Measurements from ENCODE around the gene LGR6.

GRCh38 chr1:202238914-202239313 is 45.3 kb downstream of the LGR6 start:
- TF ChIP-seq TAF1 (IDR thresholded peaks at IDR 0.05; ENCODE audit: borderline replicate concordance, insufficient read depth, low read length) (no peak), POLR2AphosphoS5 (IDR thresholded peaks at IDR 0.05; ENCODE audit: low read depth, low read length) (no peak)
- TF ChIP-seq, protein P1, sequence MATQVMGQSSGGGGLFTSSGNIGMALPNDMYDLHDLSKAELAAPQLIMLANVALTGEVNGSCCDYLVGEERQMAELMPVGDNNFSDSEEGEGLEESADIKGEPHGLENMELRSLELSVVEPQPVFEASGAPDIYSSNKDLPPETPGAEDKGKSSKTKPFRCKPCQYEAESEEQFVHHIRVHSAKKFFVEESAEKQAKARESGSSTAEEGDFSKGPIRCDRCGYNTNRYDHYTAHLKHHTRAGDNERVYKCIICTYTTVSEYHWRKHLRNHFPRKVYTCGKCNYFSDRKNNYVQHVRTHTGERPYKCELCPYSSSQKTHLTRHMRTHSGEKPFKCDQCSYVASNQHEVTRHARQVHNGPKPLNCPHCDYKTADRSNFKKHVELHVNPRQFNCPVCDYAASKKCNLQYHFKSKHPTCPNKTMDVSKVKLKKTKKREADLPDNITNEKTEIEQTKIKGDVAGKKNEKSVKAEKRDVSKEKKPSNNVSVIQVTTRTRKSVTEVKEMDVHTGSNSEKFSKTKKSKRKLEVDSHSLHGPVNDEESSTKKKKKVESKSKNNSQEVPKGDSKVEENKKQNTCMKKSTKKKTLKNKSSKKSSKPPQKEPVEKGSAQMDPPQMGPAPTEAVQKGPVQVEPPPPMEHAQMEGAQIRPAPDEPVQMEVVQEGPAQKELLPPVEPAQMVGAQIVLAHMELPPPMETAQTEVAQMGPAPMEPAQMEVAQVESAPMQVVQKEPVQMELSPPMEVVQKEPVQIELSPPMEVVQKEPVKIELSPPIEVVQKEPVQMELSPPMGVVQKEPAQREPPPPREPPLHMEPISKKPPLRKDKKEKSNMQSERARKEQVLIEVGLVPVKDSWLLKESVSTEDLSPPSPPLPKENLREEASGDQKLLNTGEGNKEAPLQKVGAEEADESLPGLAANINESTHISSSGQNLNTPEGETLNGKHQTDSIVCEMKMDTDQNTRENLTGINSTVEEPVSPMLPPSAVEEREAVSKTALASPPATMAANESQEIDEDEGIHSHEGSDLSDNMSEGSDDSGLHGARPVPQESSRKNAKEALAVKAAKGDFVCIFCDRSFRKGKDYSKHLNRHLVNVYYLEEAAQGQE (IDR thresholded peaks at IDR 0.05; ENCODE audit: insufficient read depth in 1 of 2, low read depth in 2 of 2, low read length in 2 of 2) = no peak

Measured in PFSK-1 (cell line).